HEK293 (cell line): ENCODE data around the gene TEX52.

Source experiments
- CTCF ChIA-PET: fragments of 350-600 bp; formaldehyde crosslinking; extraction: SDS; loops from one replicate; lab custom pipeline; 2021; ENCODE audit warnings: antibody characterized with exemption; lab: Yijun Ruan, JAX
- POLR2A ChIA-PET: fragments of 300-600 bp; formaldehyde crosslinking; extraction: SDS; loops from one replicate; lab custom pipeline; 2020; ENCODE audit warnings: antibody characterized with exemption, inconsistent platforms; lab: Yijun Ruan, JAX
- H3K27ac ChIP-seq: fragments of 200-500 bp; sonication (Bioruptor generic); 2 replicates; pipeline ENCODE4 v1.5.1; 2014; ENCODE audit warnings: low read depth, low read length, control low read depth, inconsistent platforms; ENCODE audit errors: extremely low read depth
- H3K36me3 ChIP-seq, 2 experiments: fragments of 200-500 bp in 1 of 2; sonication (Bioruptor generic) in 1 of 2; 1 replicate in 1 of 2; 2 replicates in 1 of 2; pipeline ENCODE4 v1.5.1; 2014 to 2017; ENCODE audit warnings: inconsistent platforms in 2 of 2, low read length in 2 of 2; ENCODE audit not compliant: control insufficient read depth in 2 of 2, insufficient read depth in 1 of 2
- H3K4me1 ChIP-seq: fragments of 200-500 bp; sonication (Bioruptor generic); 2 replicates; pipeline ENCODE4 v1.5.1; 2014; ENCODE audit warnings: mild to moderate bottlenecking, low read length, inconsistent platforms; ENCODE audit not compliant: control insufficient read depth, insufficient read depth
- H3K4me3 ChIP-seq: 2 replicates; pipeline ENCODE4 v1.5.1; 2011; ENCODE audit warnings: low read depth, mild to moderate bottlenecking, control low read depth, low read length, moderate library complexity
- H3K9me3 ChIP-seq: fragments of 200-500 bp; sonication (Bioruptor generic); 2 replicates; pipeline ENCODE4 v1.5.1; 2014; ENCODE audit warnings: low read depth, low read length, inconsistent platforms; ENCODE audit not compliant: control insufficient read depth, insufficient read depth
- FEZF1 ChIP-seq: fragments of 450-650 bp; formaldehyde crosslinking; IDR thresholded peaks from 2 replicates; pipeline ENCODE4 v1.5.1; 2016; ENCODE audit warnings: missing biosample characterization, missing genetic modification characterization
- GLIS2 ChIP-seq: fragments of 450-650 bp; formaldehyde crosslinking; IDR thresholded peaks from 2 replicates; pipeline ENCODE4 v1.5.1; 2016; ENCODE audit warnings: missing biosample characterization, missing genetic modification characterization
- KLF8 ChIP-seq: fragments of 450-650 bp; formaldehyde crosslinking; IDR thresholded peaks from 2 replicates; pipeline ENCODE4 v1.5.1; 2016; ENCODE audit warnings: missing biosample characterization, missing genetic modification characterization
- MEIS1 ChIP-seq: sonication (generic); formaldehyde crosslinking; IDR thresholded peaks from 2 replicates; pipeline ENCODE4 v1.8.1; 2022; ENCODE audit warnings: missing genetic modification reagents, mild to moderate bottlenecking, borderline replicate concordance
- PRDM1 ChIP-seq: fragments of 450-650 bp; formaldehyde crosslinking; IDR thresholded peaks from 2 replicates; pipeline ENCODE4; 2016; ENCODE audit warnings: missing biosample characterization, missing genetic modification characterization
- REPIN1 ChIP-seq: fragments of 450-650 bp; formaldehyde crosslinking; IDR thresholded peaks from 2 replicates; pipeline ENCODE4 v1.5.1; 2017; ENCODE audit warnings: missing biosample characterization, missing genetic modification characterization, low read depth
- SP7 ChIP-seq: fragments of 450-650 bp; formaldehyde crosslinking; IDR thresholded peaks from 2 replicates; pipeline ENCODE4 v1.5.1; 2016; ENCODE audit warnings: missing biosample characterization, missing genetic modification characterization
- TCF7L2 ChIP-seq: IDR thresholded peaks from 2 replicates; pipeline ENCODE4 v1.6.1; 2011; ENCODE audit warnings: low read depth, mild to moderate bottlenecking, inconsistent platforms, low read length, moderate library complexity, borderline replicate concordance
- WT1 ChIP-seq: fragments of 450-650 bp; formaldehyde crosslinking; IDR thresholded peaks from 2 replicates; pipeline ENCODE4 v1.5.1; 2016; ENCODE audit warnings: missing biosample characterization, missing genetic modification characterization
- ZBTB21 ChIP-seq: fragments of 450-650 bp; formaldehyde crosslinking; IDR thresholded peaks from 2 replicates; pipeline ENCODE4 v1.5.1; 2017; ENCODE audit warnings: missing biosample characterization, missing genetic modification characterization
- ZBTB48 ChIP-seq: fragments of 450-650 bp; formaldehyde crosslinking; IDR thresholded peaks from 2 replicates; pipeline ENCODE4 v1.5.1; 2016; ENCODE audit warnings: missing biosample characterization, missing genetic modification characterization
- ZFP3 ChIP-seq: fragments of 450-650 bp; formaldehyde crosslinking; IDR thresholded peaks from 2 replicates; pipeline ENCODE4 v1.5.1; 2016; ENCODE audit warnings: low read depth, missing biosample characterization, missing genetic modification characterization
- ZNF112 ChIP-seq: fragments of 450-650 bp; formaldehyde crosslinking; IDR thresholded peaks from 2 replicates; pipeline ENCODE4 v1.5.0; 2017; ENCODE audit warnings: missing biosample characterization, missing genetic modification characterization
- ZNF18 ChIP-seq: fragments of 450-650 bp; formaldehyde crosslinking; IDR thresholded peaks from 2 replicates; pipeline ENCODE4 v1.5.1; 2016; ENCODE audit warnings: missing biosample characterization, missing genetic modification characterization
- ZNF2 ChIP-seq: fragments of 450-650 bp; formaldehyde crosslinking; IDR thresholded peaks from 2 replicates; pipeline ENCODE4 v1.5.1; 2016; ENCODE audit warnings: missing biosample characterization, missing genetic modification characterization
- ZNF239 ChIP-seq: fragments of 450-650 bp; formaldehyde crosslinking; IDR thresholded peaks from 2 replicates; pipeline ENCODE4 v1.5.1; 2016; ENCODE audit warnings: missing biosample characterization, missing genetic modification characterization
- ZNF266 ChIP-seq: fragments of 450-650 bp; formaldehyde crosslinking; IDR thresholded peaks from 2 replicates; pipeline ENCODE4 v1.5.1; 2016; ENCODE audit warnings: missing biosample characterization, missing genetic modification characterization, low read depth
- ZNF394 ChIP-seq: fragments of 450-650 bp; formaldehyde crosslinking; IDR thresholded peaks from 2 replicates; pipeline ENCODE4 v1.5.1; 2016; ENCODE audit warnings: missing biosample characterization, missing genetic modification characterization, mild to moderate bottlenecking, moderate library complexity, borderline replicate concordance
- ZNF433 ChIP-seq: fragments of 450-650 bp; formaldehyde crosslinking; IDR thresholded peaks from 2 replicates; pipeline ENCODE4 v1.5.1; 2016; ENCODE audit warnings: missing biosample characterization, missing genetic modification characterization, low read depth
- ZNF558 ChIP-seq: fragments of 450-650 bp; formaldehyde crosslinking; IDR thresholded peaks from 2 replicates; pipeline ENCODE4 v1.5.1; 2016; ENCODE audit warnings: missing biosample characterization, missing genetic modification characterization
- ZNF580 ChIP-seq: fragments of 450-650 bp; formaldehyde crosslinking; IDR thresholded peaks from 2 replicates; pipeline ENCODE4 v1.5.1; 2016; ENCODE audit warnings: missing biosample characterization, missing genetic modification characterization
- ZNF600 ChIP-seq: fragments of 450-650 bp; formaldehyde crosslinking; IDR thresholded peaks from 2 replicates; pipeline ENCODE4 v1.5.1; 2016; ENCODE audit warnings: missing biosample characterization, missing genetic modification characterization
- ZNF623 ChIP-seq: fragments of 450-650 bp; formaldehyde crosslinking; IDR thresholded peaks from 2 replicates; pipeline ENCODE4 v1.5.1; 2016; ENCODE audit warnings: missing biosample characterization, missing genetic modification characterization
- ZSCAN16 ChIP-seq: fragments of 450-650 bp; formaldehyde crosslinking; IDR thresholded peaks from 2 replicates; pipeline ENCODE4 v1.5.1; 2016; ENCODE audit warnings: missing biosample characterization, missing genetic modification characterization
- ZSCAN23 ChIP-seq: fragments of 450-650 bp; formaldehyde crosslinking; IDR thresholded peaks from 2 replicates; pipeline ENCODE4 v1.5.1; 2016; ENCODE audit warnings: missing biosample characterization, missing genetic modification characterization
- ZSCAN30 ChIP-seq: fragments of 450-650 bp; IDR thresholded peaks from 2 replicates; pipeline ENCODE4 v1.5.1; 2018; ENCODE audit warnings: missing biosample characterization, mild to moderate bottlenecking, missing genetic modification characterization, moderate library complexity
- TF ChIP-seq, protein P1 (sequence below): fragments of 450-650 bp; formaldehyde crosslinking; IDR thresholded peaks from 2 replicates; pipeline ENCODE4 v1.5.1; 2016; ENCODE audit warnings: missing biosample characterization, missing genetic modification characterization
- TF ChIP-seq, protein P2 (sequence below): fragments of 450-650 bp; formaldehyde crosslinking; IDR thresholded peaks from 2 replicates; pipeline ENCODE4 v1.5.1; 2017; ENCODE audit warnings: missing biosample characterization, missing genetic modification characterization

The TEX52 gene

GRCh38 chr12:2806700-2807099 is 50.1 kb downstream of the TEX52 start (continued):
- 0 out of 2 replicates have a peak, but pooled peaks have one; percentile 39 for TF ChIP-seq ZNF580 (tag by site-specific recombination)
- TF ChIP-seq ZSCAN23 (tag by site-specific recombination): no peak
- peak; percentile 39; the same call in 1 of the 2 replicates for TF ChIP-seq ZNF394 (tag by site-specific recombination)

DNA sequence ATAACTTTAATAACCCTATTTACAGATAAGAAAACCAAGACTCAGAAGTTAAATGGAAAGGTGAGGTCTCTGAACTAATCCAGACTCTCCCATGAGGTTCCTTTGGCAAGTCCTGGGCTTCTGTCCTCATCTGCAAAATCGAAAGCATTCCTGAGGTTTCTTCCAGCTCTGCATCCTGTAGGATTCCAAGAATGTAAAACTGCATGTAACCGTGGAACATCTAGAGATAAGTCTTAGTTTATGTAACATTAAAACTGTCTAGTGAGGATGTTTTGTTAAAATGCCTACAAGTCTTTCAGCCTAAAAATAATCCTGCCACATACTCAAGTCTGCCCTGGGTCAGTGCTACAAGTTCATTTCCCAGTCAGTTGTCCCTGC is 51.7 kb downstream of the TEX52 start:
- TF ChIP-seq TCF7L2 (no peak), ZNF558 (no peak), REPIN1 (no peak), ZNF266 (tag by site-specific recombination) (no peak), ZNF112 (tag by site-specific recombination) (no peak), ZNF580 (tag by site-specific recombination) (no peak), ZBTB21 (tag by site-specific recombination) (no peak), ZNF433 (no peak), WT1 (tag by site-specific recombination) (no peak), ZNF239 (no peak), GLIS2 (tag by site-specific recombination) (no peak), PRDM1 (tag by site-specific recombination) (no peak), ZBTB48 (tag by site-specific recombination) (no peak), ZNF2 (tag by site-specific recombination) (no peak)
- TF ChIP-seq, protein P1, sequence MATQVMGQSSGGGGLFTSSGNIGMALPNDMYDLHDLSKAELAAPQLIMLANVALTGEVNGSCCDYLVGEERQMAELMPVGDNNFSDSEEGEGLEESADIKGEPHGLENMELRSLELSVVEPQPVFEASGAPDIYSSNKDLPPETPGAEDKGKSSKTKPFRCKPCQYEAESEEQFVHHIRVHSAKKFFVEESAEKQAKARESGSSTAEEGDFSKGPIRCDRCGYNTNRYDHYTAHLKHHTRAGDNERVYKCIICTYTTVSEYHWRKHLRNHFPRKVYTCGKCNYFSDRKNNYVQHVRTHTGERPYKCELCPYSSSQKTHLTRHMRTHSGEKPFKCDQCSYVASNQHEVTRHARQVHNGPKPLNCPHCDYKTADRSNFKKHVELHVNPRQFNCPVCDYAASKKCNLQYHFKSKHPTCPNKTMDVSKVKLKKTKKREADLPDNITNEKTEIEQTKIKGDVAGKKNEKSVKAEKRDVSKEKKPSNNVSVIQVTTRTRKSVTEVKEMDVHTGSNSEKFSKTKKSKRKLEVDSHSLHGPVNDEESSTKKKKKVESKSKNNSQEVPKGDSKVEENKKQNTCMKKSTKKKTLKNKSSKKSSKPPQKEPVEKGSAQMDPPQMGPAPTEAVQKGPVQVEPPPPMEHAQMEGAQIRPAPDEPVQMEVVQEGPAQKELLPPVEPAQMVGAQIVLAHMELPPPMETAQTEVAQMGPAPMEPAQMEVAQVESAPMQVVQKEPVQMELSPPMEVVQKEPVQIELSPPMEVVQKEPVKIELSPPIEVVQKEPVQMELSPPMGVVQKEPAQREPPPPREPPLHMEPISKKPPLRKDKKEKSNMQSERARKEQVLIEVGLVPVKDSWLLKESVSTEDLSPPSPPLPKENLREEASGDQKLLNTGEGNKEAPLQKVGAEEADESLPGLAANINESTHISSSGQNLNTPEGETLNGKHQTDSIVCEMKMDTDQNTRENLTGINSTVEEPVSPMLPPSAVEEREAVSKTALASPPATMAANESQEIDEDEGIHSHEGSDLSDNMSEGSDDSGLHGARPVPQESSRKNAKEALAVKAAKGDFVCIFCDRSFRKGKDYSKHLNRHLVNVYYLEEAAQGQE: no peak
- TF ChIP-seq, protein P2, sequence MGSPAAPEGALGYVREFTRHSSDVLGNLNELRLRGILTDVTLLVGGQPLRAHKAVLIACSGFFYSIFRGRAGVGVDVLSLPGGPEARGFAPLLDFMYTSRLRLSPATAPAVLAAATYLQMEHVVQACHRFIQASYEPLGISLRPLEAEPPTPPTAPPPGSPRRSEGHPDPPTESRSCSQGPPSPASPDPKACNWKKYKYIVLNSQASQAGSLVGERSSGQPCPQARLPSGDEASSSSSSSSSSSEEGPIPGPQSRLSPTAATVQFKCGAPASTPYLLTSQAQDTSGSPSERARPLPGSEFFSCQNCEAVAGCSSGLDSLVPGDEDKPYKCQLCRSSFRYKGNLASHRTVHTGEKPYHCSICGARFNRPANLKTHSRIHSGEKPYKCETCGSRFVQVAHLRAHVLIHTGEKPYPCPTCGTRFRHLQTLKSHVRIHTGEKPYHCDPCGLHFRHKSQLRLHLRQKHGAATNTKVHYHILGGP (tag by site-specific recombination): no peak

DNA sequence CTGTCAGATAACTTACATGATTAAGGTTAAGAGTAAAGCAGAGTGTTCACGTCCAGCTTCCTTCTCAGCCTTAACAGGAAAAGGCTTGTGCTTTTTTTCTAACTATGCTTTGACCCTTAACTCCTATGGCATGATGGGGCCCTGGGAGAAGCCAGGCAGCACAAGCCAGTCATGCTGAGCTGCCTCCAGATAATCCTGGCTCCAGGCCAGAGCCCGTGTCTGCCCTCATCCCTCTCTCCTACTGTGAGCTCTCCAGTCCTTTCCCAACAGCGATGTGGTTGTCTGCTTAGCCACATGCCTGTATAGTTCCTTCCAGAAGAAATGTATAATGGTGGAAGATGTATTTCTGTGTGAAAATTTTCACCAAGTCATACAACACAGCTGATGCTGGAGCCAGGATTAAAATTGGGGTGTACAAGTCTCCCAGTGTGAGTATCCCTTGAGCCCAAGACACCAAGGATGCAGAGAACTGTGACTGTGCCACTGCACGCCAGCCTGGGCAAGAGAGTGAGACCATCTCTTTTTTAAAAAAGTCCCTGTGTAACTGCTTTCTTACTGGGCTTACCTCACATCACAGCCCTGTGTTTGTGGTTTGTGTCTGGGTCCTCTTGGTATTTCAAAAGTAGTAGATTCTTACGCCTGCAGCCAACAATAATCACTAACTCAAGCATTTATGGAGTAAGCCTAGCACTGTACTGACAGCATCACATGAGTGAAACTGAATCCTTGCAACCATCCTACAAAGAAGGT is 52.3 kb downstream of the TEX52 start:
- Histone ChIP-seq H3K36me3 (peaks cover 48 to 81% of the 10 kb centered on the region in 2 experiments), H3K4me1 (no peaks in the 10 kb centered on the region), H3K4me3 (no peak overlapping the region), H3K27ac (no peak overlapping the region), H3K9me3 (no peaks in the 10 kb centered on the region)
- ChIA-PET CTCF (interaction anchor here (0.6 to 1.1 kb wide), 2 partner anchors 9 to 159 kb away, joined by 3 to 4 read pairs; no protein-coding TSS in a partner anchor), POLR2A (interaction anchor here (0.6 to 1.1 kb wide), 3 partner anchors 8 to 19 kb away, joined by 4 to 6 read pairs (median 5); no protein-coding TSS in a partner anchor)
- TF ChIP-seq KLF8 (tag by site-specific recombination) (no peak), ZFP3 (tag by site-specific recombination) (no peak), ZNF18 (tag by site-specific recombination) (no peak), ZSCAN16 (no peak), FEZF1 (tag by site-specific recombination) (no peak), ZNF600 (tag by site-specific recombination) (0 out of 2 replicates have a peak, but pooled peaks have one; percentile 24), MEIS1 (CRISPR knock-in tag) (no peak), PRDM1 (tag by site-specific recombination) (no peak), ZNF623 (tag by site-specific recombination) (no peak), SP7 (no peak), ZSCAN30 (tag by site-specific recombination) (no peak)

More for the DNA sequence above, 51.7 kb downstream of the TEX52 start:
- Histone ChIP-seq H3K4me3 (no peak overlapping the region), H3K9me3 (no peaks in the 10 kb centered on the region), H3K4me1 (no peaks in the 10 kb centered on the region), H3K36me3 (peaks cover 43 to 76% of the 10 kb centered on the region in 2 experiments), H3K27ac (no peak overlapping the region)
- ChIA-PET POLR2A (interaction anchor here (1.1 kb wide), 1 partner anchor 9 kb away, joined by 4 read pairs; no protein-coding TSS in a partner anchor), CTCF (interaction anchor here (1.1 kb wide), 1 partner anchor 8 kb away, joined by 4 read pairs; no protein-coding TSS in a partner anchor)
